ENCODE measurements around the gene SF3B4. TPM values are rescaled to one million over a fixed set of nuclear protein-coding genes. Genes with fewer than 3 reads are reported as not detected.

The SF3B4 gene
- total and polyA plus RNA-seq, 2 of the 8 experiments (the other 6 are each of a cell fraction or from before 2014, with no cell fraction given): 81.1 to 122 TPM

DNA sequence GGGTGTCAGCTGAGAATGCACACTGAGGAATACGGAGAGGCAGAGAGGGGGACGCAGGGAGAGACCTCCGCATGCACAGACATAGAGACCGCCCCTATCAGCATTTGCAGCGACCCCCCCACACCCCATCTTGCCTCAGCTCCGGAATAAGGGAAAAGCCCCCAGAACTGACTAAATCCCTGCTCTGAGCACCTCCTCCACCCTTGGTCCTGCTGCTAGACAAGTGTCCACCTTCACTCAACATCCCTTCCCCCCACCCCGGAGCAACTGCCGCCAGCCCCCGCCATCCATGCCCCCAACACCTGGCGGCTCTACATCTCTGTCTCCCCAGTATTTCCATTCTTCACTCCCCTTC is 10.7 kb downstream of the SF3B4 start:
- Histone ChIP-seq H3K9ac (replicated peaks in 1 of 4; ENCODE audit: extremely low read depth in 1 of 4, low read depth in 3 of 4, low read length in 3 of 4) (peak overlapping the region in 2 of 4 experiments; percentile 10 to 79; a peak in 3 of 7 replicates), H3K4me2 (ENCODE audit: insufficient read depth in 1 of 2, low read depth in 2 of 2, low read length in 2 of 2) (peak overlapping the region; percentile 94 to 98), H3K27me3 (replicated peaks in 1 of 4; ENCODE audit: control insufficient read depth in 3 of 4, extremely low read depth in 1 of 4, insufficient read depth in 3 of 4, low read length in 3 of 4) (no peaks in the 10 kb centered on the region), H3K79me2 (ENCODE audit: control insufficient read depth in 1 of 2, insufficient read depth in 2 of 2, low read length in 2 of 2) (peaks cover 0 to 12% of the 10 kb centered on the region in 2 experiments; a peak in 2 of 4 replicates), H3K4me1 (replicated peaks in 1 of 4; ENCODE audit: control insufficient read depth in 3 of 4, insufficient read depth in 4 of 4, low read length in 3 of 4) (peaks cover 4 to 19% (median 11%) of the 10 kb centered on the region in 4 experiments), H3K23me2 (ENCODE audit: low read depth, low read length) (peaks cover 10% of the 10 kb centered on the region; the same call in 1 of the 2 replicates), H2AFZ (ENCODE audit: low read length) (no peak overlapping the region), H4K5ac (ENCODE audit: insufficient read length, low read depth, low read length) (no peak overlapping the region), H3K56ac (replicated peaks; ENCODE audit: insufficient read length, low read depth, low read length) (no peak overlapping the region), H3K4ac (replicated peaks; ENCODE audit: insufficient read length, low read depth, low read length) (no peak overlapping the region), H4K20me1 (replicated peaks in 1 of 2; ENCODE audit: control insufficient read depth in 1 of 2, insufficient read depth in 2 of 2, low read length in 2 of 2) (peaks cover 0 to 2% of the 10 kb centered on the region in 2 experiments), H3K9me3 (ENCODE audit: insufficient read depth in 2 of 2, low read depth in 1 of 2, low read length in 1 of 2) (no peaks in the 10 kb centered on the region), H3K36me3 (ENCODE audit: control insufficient read depth in 2 of 4, insufficient read depth in 4 of 4, low read length in 3 of 4) (peaks cover 0 to 11% (median 4%) of the 10 kb centered on the region in 4 experiments; a peak in 4 of 8 replicates), H2BK5ac (ENCODE audit: low read depth, low read length) (no peak overlapping the region), H4K8ac (ENCODE audit: extremely low read depth, insufficient read depth, low read length) (no peak overlapping the region), H2BK120ac (replicated peaks; ENCODE audit: low read depth, low read length) (no peak overlapping the region), H3K27ac (ENCODE audit: low read depth, low read length) (no peak overlapping the region), H2BK12ac (ENCODE audit: low read depth, low read length) (no peak overlapping the region), H2BK15ac (ENCODE audit: low read length) (no peak overlapping the region), H2AK5ac (ENCODE audit: low read depth, low read length) (no peak overlapping the region), H3K79me1 (ENCODE audit: low read depth, low read length) (peaks cover 15% of the 10 kb centered on the region), H3K23ac (ENCODE audit: insufficient read length) (peak overlapping the region; percentile 72), H2BK20ac (ENCODE audit: low read length) (no peak overlapping the region), H3K18ac (ENCODE audit: extremely low read depth, low read length) (no peak overlapping the region), H3K14ac (ENCODE audit: insufficient read length) (no peak overlapping the region), H4K91ac (replicated peaks; ENCODE audit: insufficient read length, low read length) (no peak overlapping the region), H3K4me3 (ENCODE audit: extremely low read depth in 1 of 4, insufficient read depth in 2 of 4, low read depth in 3 of 4, low read length in 4 of 4) (peak overlapping the region; percentile 85 to 99 (median 92))
- FAIRE-seq (no peak), DNase-seq (ENCODE audit: low read depth in 1 of 2, low spot score in 2 of 2) (no peak)
- ChIA-PET CTCF (ENCODE audit: partially characterized antibody) (interaction anchor here (1.2 to 1.8 kb wide), 4 partner anchors 15 to 45 kb away, joined by 4 to 10 read pairs (median 4); a partner anchor contains a TSS), POLR2A (ENCODE audit: partially characterized antibody) (interaction anchor here (1.2 to 3.8 kb wide), 7 partner anchors 8 to 30 kb away, joined by 4 to 30 read pairs (median 6); partner anchors contain the start of gene BOLA1)
- 7% methylated on average over 4 of the region's 10 CpGs; no CpG with 5 or more reads in 1 of the 2 experiments for WGBS, 2 experiments (ENCODE audit: extremely low coverage in 1 of 2, insufficient coverage in 1 of 2, insufficient read length in 1 of 2, insufficient replicate concordance in 2 of 2, low coverage in 1 of 2, low lambda C conversion rate in 2 of 2, missing lambda C conversion rate in 1 of 2)
- TF ChIP-seq, protein P1, sequence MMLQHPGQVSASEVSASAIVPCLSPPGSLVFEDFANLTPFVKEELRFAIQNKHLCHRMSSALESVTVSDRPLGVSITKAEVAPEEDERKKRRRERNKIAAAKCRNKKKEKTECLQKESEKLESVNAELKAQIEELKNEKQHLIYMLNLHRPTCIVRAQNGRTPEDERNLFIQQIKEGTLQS (IDR thresholded peaks at IDR 0.05; ENCODE audit: insufficient read depth, low read depth, low read length): no peak
- TF ChIP-seq KDM5A (IDR thresholded peaks at IDR 0.05; ENCODE audit: low read length): no peak
- TF ChIP-seq RNF2 (IDR thresholded peaks at IDR 0.05; ENCODE audit: borderline replicate concordance, low read depth, low read length, missing control alignments, poor library complexity, severe bottlenecking): no peak
- TF ChIP-seq CHD1 (IDR thresholded peaks at IDR 0.05; ENCODE audit: low read depth, low read length): no peak

All from H1 (cell line).